ENCODE results near the gene FAT4.

DNA sequence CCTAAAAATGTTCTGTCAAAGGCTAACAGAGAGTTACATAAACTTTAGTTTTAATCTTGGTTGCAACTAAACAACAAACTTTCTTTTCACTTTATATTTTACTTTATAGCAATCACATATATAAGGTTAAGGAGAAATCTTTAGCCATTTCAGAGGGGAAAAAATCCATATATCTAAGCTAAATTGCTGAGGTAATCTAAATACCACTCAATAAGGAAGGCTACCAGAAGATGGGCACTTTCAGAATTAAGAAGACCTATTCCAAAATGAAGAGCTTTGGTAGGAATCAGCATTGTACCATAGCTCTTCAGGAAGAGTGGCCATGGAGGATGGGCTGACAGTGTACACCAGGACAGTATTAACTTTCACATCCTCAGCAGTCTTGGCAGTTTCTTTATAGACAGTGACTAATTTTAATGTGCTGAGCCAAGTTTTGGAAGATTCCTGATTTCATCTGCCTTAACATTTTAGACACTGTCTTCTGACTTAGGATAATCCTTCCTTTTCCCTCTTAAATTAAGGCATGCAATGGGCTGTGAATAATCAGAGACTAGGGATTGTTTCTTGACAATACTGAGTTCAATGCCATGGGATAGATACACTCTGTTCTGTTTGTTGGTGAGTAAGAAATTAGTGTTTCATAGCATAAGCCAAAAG lies 7.1 kb downstream of the FAT4 start:
- TF ChIP-seq, protein P1, sequence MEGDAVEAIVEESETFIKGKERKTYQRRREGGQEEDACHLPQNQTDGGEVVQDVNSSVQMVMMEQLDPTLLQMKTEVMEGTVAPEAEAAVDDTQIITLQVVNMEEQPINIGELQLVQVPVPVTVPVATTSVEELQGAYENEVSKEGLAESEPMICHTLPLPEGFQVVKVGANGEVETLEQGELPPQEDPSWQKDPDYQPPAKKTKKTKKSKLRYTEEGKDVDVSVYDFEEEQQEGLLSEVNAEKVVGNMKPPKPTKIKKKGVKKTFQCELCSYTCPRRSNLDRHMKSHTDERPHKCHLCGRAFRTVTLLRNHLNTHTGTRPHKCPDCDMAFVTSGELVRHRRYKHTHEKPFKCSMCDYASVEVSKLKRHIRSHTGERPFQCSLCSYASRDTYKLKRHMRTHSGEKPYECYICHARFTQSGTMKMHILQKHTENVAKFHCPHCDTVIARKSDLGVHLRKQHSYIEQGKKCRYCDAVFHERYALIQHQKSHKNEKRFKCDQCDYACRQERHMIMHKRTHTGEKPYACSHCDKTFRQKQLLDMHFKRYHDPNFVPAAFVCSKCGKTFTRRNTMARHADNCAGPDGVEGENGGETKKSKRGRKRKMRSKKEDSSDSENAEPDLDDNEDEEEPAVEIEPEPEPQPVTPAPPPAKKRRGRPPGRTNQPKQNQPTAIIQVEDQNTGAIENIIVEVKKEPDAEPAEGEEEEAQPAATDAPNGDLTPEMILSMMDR (IDR thresholded peaks at IDR 0.05; ENCODE audit: insufficient read depth, low read length, poor library complexity, severe bottlenecking), result no peak
- no peak for TF ChIP-seq EZH2phosphoT487 (conservative IDR thresholded peaks at IDR 0.05; ENCODE audit: low read length)

All from SU-DHL-6 (cell line).